K562 (cell line): ENCODE measurements around the gene PAFAH1B2. TPM values are rescaled to one million over a fixed set of nuclear protein-coding genes. Genes with fewer than 3 reads are reported as not detected.

Source experiments
- ATAC-seq: fragments of 200-7000 bp; cut with Tn5 transposase; 3 replicates; pipeline ENCODE4 v1.9.1; 2020; ENCODE audit warnings: moderate library complexity
- BruUV-seq: library from RNA; stranded (reverse); fragments of 400-500 nt; replicated peaks from 2 replicates; lab custom pipeline; 2021; lab: Mats Ljungman, UMichigan
- CTCF ChIA-PET: fragments of 300-600 bp; formaldehyde crosslinking; extraction: SDS; loops from one replicate; lab custom pipeline; 2021; ENCODE audit warnings: low intra/inter-chr PET ratio; lab: Yijun Ruan, JAX
- POLR2A ChIA-PET: fragments of 300-600, 350-650 bp; sonication (Branson Sonifier 250); formaldehyde crosslinking; extraction: SDS; loops from one replicate; lab custom pipeline; 2021; ENCODE audit warnings: antibody characterized with exemption, inconsistent platforms; lab: Yijun Ruan, JAX
- DNase-seq, 4 experiments: peaks; one replicate each; pipeline versions ENCODE4 v3.0.0 to v3.0.0-alpha.2; 2011 to 2018; ENCODE audit warnings: low spot score in 3 of 4, mixed read lengths in 3 of 4; ENCODE audit errors: extremely low read depth in 1 of 4
- FAIRE-seq: peaks from 2 replicates; lab custom pipeline; 2011; peaks lifted over from hg19 to GRCh38; lab: Jason Lieb, UNC
- H2AFZ ChIP-seq: 2 replicates; pipeline ENCODE4 v1.6.0; 2011; ENCODE audit warnings: low read depth, low read length, control low read depth, inconsistent platforms
- H3K27ac ChIP-seq: fragments of 200-600 bp; 3 replicates; pipeline ENCODE4 v1.8.0; 2011; ENCODE audit warnings: low read depth, mild to moderate bottlenecking, control low read depth, inconsistent platforms, low read length, moderate library complexity, mixed read lengths; ENCODE audit errors: extremely low read depth
- H3K27me3 ChIP-seq, 2 experiments: fragments of 300-600 bp in 1 of 2; 2 replicates in 1 of 2; 3 replicates in 1 of 2; pipeline versions ENCODE4 v1.6.0 to v1.8.0; 2011; ENCODE audit warnings: inconsistent platforms in 2 of 2, low read length in 2 of 2, mild to moderate bottlenecking in 1 of 2, mixed read lengths in 1 of 2, moderate library complexity in 1 of 2; ENCODE audit not compliant: control insufficient read depth in 2 of 2, insufficient read depth in 2 of 2
- H3K36me3 ChIP-seq: fragments of 300-600 bp; 3 replicates; pipeline ENCODE4 v1.8.0; 2011; ENCODE audit warnings: mild to moderate bottlenecking, low read length, inconsistent platforms; ENCODE audit not compliant: control insufficient read depth, insufficient read depth
- H3K4me1 ChIP-seq, 2 experiments: fragments of 200-600 bp in 1 of 2; replicated peaks in 1 of 2; 2 replicates in 1 of 2; 3 replicates in 1 of 2; pipeline versions ENCODE4 v1.5.1 to v1.8.0; 2011; ENCODE audit warnings: inconsistent platforms in 2 of 2, low read length in 2 of 2, mild to moderate bottlenecking in 1 of 2, mixed read lengths in 1 of 2, moderate library complexity in 1 of 2; ENCODE audit not compliant: control insufficient read depth in 2 of 2, insufficient read depth in 2 of 2
- H3K4me2 ChIP-seq: 2 replicates; pipeline ENCODE4 v1.6.1; 2011; ENCODE audit warnings: low read length, control low read depth, inconsistent platforms, mixed read lengths; ENCODE audit not compliant: insufficient read depth
- H3K4me3 ChIP-seq: fragments of 200-600 bp; sonication (generic), shearing (Covaris generic); 2 replicates; pipeline ENCODE4 v1.5.1; 2016; ENCODE audit warnings: control low read depth, inconsistent platforms
- H3K79me2 ChIP-seq: fragments of 200-600 bp; 3 replicates; pipeline ENCODE4 v1.8.0; 2011; ENCODE audit warnings: low read length, inconsistent platforms; ENCODE audit not compliant: control insufficient read depth, insufficient read depth
- H3K9ac ChIP-seq, 2 experiments: 2 replicates each; pipeline versions ENCODE4 v1.6.0 to v1.6.1; 2011; ENCODE audit warnings: low read depth in 2 of 2, low read length in 2 of 2, control low read depth in 1 of 2, inconsistent platforms in 1 of 2, mild to moderate bottlenecking in 1 of 2, mixed read lengths in 1 of 2; ENCODE audit not compliant: insufficient read depth in 1 of 2
- H3K9me1 ChIP-seq: one replicate; pipeline ENCODE4 v1.6.0; 2011; ENCODE audit warnings: inconsistent platforms, mild to moderate bottlenecking, low read length, moderate library complexity; ENCODE audit not compliant: control insufficient read depth, insufficient read depth
- H3K9me3 ChIP-seq: replicated peaks from 2 replicates; pipeline ENCODE4 v1.5.1; 2011; ENCODE audit warnings: low read depth, low read length, inconsistent platforms; ENCODE audit not compliant: control insufficient read depth, insufficient read depth
- H4K20me1 ChIP-seq: replicated peaks from 2 replicates; pipeline ENCODE4 v1.6.1; 2011; ENCODE audit warnings: low read length, inconsistent platforms, mixed read lengths; ENCODE audit not compliant: control insufficient read depth, insufficient read depth
- ARID4B ChIP-seq: sonication (generic); formaldehyde crosslinking; IDR thresholded peaks from 2 replicates; pipeline ENCODE4 v1.8.0; 2022; ENCODE audit warnings: mild to moderate bottlenecking, missing genetic modification reagents
- ATF1 ChIP-seq, 2 experiments: fragments of 450-650 bp in 1 of 2; IDR thresholded peaks; 2 replicates each; pipeline ENCODE4 v1.6.1; 2016; ENCODE audit warnings: missing compliant biosample characterization in 1 of 2, missing genetic modification characterization in 1 of 2
- CCAR2 ChIP-seq: fragments of 200-400 bp; formaldehyde crosslinking; IDR thresholded peaks from 2 replicates; pipeline ENCODE4 v1.6.1; 2017; ENCODE audit warnings: mild to moderate bottlenecking, low read depth, low read length
- CEBPG ChIP-seq, 3 experiments: fragments of 200-800 bp in 1 of 3; sonication (Bioruptor generic) in 1 of 3; sonication (generic) in 1 of 3; formaldehyde crosslinking in 1 of 3; IDR thresholded peaks in 2 of 3; conservative IDR thresholded peaks in 1 of 3; 2 replicates each; pipeline versions ENCODE4 v1.6.1 to v1.8.0; 2016 to 2022; ENCODE audit warnings: missing compliant biosample characterization in 2 of 3, missing genetic modification characterization in 2 of 3, mild to moderate bottlenecking in 1 of 3, missing genetic modification reagents in 1 of 3
- COPS2 ChIP-seq: fragments of 450-650 bp; conservative IDR thresholded peaks from 2 replicates; pipeline ENCODE4 v1.6.1; 2016; ENCODE audit warnings: mild to moderate bottlenecking, moderate library complexity
- GTF2B ChIP-seq: IDR thresholded peaks from 2 replicates; pipeline ENCODE4 v1.6.1; 2011; ENCODE audit not compliant: insufficient read length; ENCODE audit errors: extremely low read depth
- MYBL2 ChIP-seq, 2 experiments: fragments of 450-650 bp in 1 of 2; sonication (generic) in 1 of 2; formaldehyde crosslinking in 1 of 2; IDR thresholded peaks; 2 replicates each; pipeline versions ENCODE4 v1.6.1 to v1.8.1; 2017 to 2022; ENCODE audit warnings: borderline replicate concordance in 1 of 2, inconsistent platforms in 1 of 2, low read depth in 1 of 2, mild to moderate bottlenecking in 1 of 2, missing genetic modification reagents in 1 of 2, moderate library complexity in 1 of 2
- SMC3 ChIP-seq: conservative IDR thresholded peaks from 2 replicates; pipeline ENCODE4 v1.6.1; 2011; ENCODE audit warnings: low read depth, low read length, improper control_type of control experiment; ENCODE audit not compliant: insufficient read depth
- TFE3 ChIP-seq: fragments of 450-650 bp; formaldehyde crosslinking; IDR thresholded peaks from 2 replicates; pipeline ENCODE4 v1.4.0; 2020; ENCODE audit warnings: mild to moderate bottlenecking, mixed read lengths
- THRAP3 ChIP-seq: fragments of 450-650 bp; IDR thresholded peaks from 2 replicates; pipeline ENCODE4 v1.6.1; 2016; ENCODE audit warnings: mild to moderate bottlenecking, inconsistent platforms, borderline replicate concordance
- ZNF133 ChIP-seq: fragments of 250-450 bp; sonication (Bioruptor Pico); IDR thresholded peaks from 2 replicates; pipeline ENCODE4 v1.4.0; 2020; ENCODE audit warnings: mild to moderate bottlenecking
- ZSCAN29 ChIP-seq: fragments of 450-650 bp; IDR thresholded peaks from 2 replicates; pipeline ENCODE4 v1.6.1; 2017
- WGBS: fragments of 100-300 bp; shearing (Covaris generic); methylation state at CpG from one replicate; pipeline ENCODE4 v1.1.6; 2016; ENCODE audit warnings: low coverage, mixed read lengths; ENCODE audit not compliant: insufficient coverage; ENCODE audit errors: missing lambda C conversion rate; 5-methylcytosine and 5-hydroxymethylcytosine counted together
- in situ Hi-C: fragments of 300-500 bp; cut with MboI; formaldehyde crosslinking; loops from 4 replicates; pipeline ENCODE4 v1.15.0; 2018; ENCODE audit warnings: inconsistent platforms, mixed read lengths
- intact Hi-C: fragments of 100-400 bp; cut with micrococcal nuclease; formaldehyde crosslinking; loops from 2 replicates; pipeline ENCODE4 v1.14.2; 2022
- polyA plus RNA-seq, 8 experiments: library from polyadenylated mRNA; depleted of rRNA in 4 of 8; stranded (reverse) in 5 of 8; unstranded in 3 of 8; fragments of >200 nt; fragmentation: Nextera tagmentation in 2 of 8; fragmentation: Illumina TruSeq in 1 of 8; extraction: Ambion mirVana in 2 of 8; extraction: Trizol in 1 of 8; gene quantifications; 2 replicates each; pipeline versions ENCODE4 v1.2.1 to v1.2.3, GENCODE V29; 2011 to 2014; ENCODE audit warnings: inconsistent platforms in 1 of 8, missing spikeins in 1 of 8
- total RNA-seq, 7 experiments: library from RNA; depleted of rRNA in 6 of 7; stranded (reverse); fragments of >200 nt in 6 of 7; fragmentation: Illumina TruSeq in 2 of 7; extraction: Trizol in 2 of 7; gene quantifications; 2 replicates each; pipeline versions ENCODE4 v1.2.1 to v1.2.3, GENCODE V29; 2011 to 2021; ENCODE audit warnings: low replicate concordance in 1 of 7

Gene PAFAH1B2
- total and polyA plus RNA-seq, 9 of the 15 experiments (the other 6 are each of a cell fraction or from before 2014, with no cell fraction given), result 27.8 to 94.7 (median 64.9) TPM

GRCh38 chr11:117195258-117195657 is 51.2 kb downstream of the PAFAH1B2 start:
- ATAC-seq (no peak), DNase-seq (no peak), FAIRE-seq (no peak)
- no peak overlapping the region for H3K4me2 ChIP-seq
- WGBS, result 55% methylated on average over 4 of the region's 4 CpGs
- intact Hi-C loops, result no loop called here
- no TSS peak for BruUV-seq
- H3K9me3 ChIP-seq, result no peaks in the 10 kb centered on the region
- peaks cover 25% of the 10 kb centered on the region; the same call in 2 of the 3 replicates for H3K36me3 ChIP-seq
- H3K9me1 ChIP-seq, result no peaks in the 10 kb centered on the region
- H3K79me2 ChIP-seq, result no peaks in the 10 kb centered on the region
- peak overlapping the region in 1 of 2 experiments; percentile 78; a peak in 2 of 4 replicates for H3K9ac ChIP-seq
- H4K20me1 ChIP-seq, result no peaks in the 10 kb centered on the region; the same call in none of the 2 replicates
- ChIA-PET CTCF (no interaction called here), POLR2A (interaction anchor here (1.1 to 1.2 kb wide), 2 partner anchors 28 to 29 kb away, joined by 3 read pairs; no protein-coding TSS in a partner anchor)
- no peak overlapping the region for H3K4me3 ChIP-seq
- no peak overlapping the region for H2AFZ ChIP-seq
- TF ChIP-seq COPS2 (no peak), THRAP3 (no peak), TFE3 (no peak), MYBL2 (IDR thresholded peaks at IDR 0.05; ENCODE audit: low read depth) (no peak), MYBL2 (CRISPR knock-in tag; IDR thresholded peaks at IDR 0.05; ENCODE audit: borderline replicate concordance) (no peak), ARID4B (CRISPR knock-in tag) (no peak), ZNF133 (CRISPR knock-in tag) (no peak), GTF2B (no peak), CCAR2 (no peak), ATF1 (CRISPR knock-in tag; IDR thresholded peaks at IDR 0.05) (no peak), ATF1 (tag; IDR thresholded peaks at IDR 0.05) (no peak), ZSCAN29 (no peak), SMC3 (no peak), CEBPG (CRISPR knock-in tag; IDR thresholded peaks at IDR 0.05) (no peak), CEBPG (tag; conservative IDR thresholded peaks at IDR 0.05 in 1 of 2, IDR thresholded peaks at IDR 0.05 in 1 of 2) (no peak)
- in situ Hi-C loops, result no loop called here
- no peak overlapping the region for H3K27ac ChIP-seq
- peaks cover 0 to 26% of the 10 kb centered on the region in 2 experiments; a peak in 3 of 5 replicates for H3K4me1 ChIP-seq
- no peaks in the 10 kb centered on the region for H3K27me3 ChIP-seq
